NCI-H345 (cell line): ENCODE data around the gene RNLS.
"Not testable (repeated sequence)": the region's sequence is repeated elsewhere in the genome, so short reads cannot be mapped to it uniquely, and the experiment has no call there.

Experiments used
- DNase-seq: peaks from one replicate; lab custom pipeline; 2025; lab: John Stamatoyannopoulos, UW

The RNLS gene

GRCh38 chr10:88388324-88388723, 194.8 kb downstream of the RNLS start:
- no peak for DNase-seq

GRCh38 chr10:88386821-88387773, 196.0 kb downstream of the RNLS start:
- no peak for DNase-seq

- no peak for DNase-seq
Measured at GRCh38 chr10:88386204-88386788, 196.8 kb downstream of the RNLS start.

GRCh38 chr10:88385601-88386203, 197.4 kb downstream of the RNLS start:
- no peak for DNase-seq

- DNase-seq = no peak
Measured at GRCh38 chr10:88383276-88383675, 199.8 kb downstream of the RNLS start.

GRCh38 chr10:88382699-88383098, 200.4 kb downstream of the RNLS start:
- no peak for DNase-seq

GRCh38 chr10:88379575-88379974, 203.5 kb downstream of the RNLS start:
- no peak for DNase-seq

GRCh38 chr10:88377510-88377909, 205.6 kb downstream of the RNLS start:
- DNase-seq = no peak

GRCh38 chr10:88374392-88375175, 208.5 kb downstream of the RNLS start:
- DNase-seq = no peak

GRCh38 chr10:88372881-88373592, 210.1 kb downstream of the RNLS start:
- DNase-seq = no peak

GRCh38 chr10:88372051-88372715, 210.9 kb downstream of the RNLS start:
- no peak for DNase-seq

GRCh38 chr10:88370713-88371112, 212.4 kb downstream of the RNLS start:
- no peak for DNase-seq

GRCh38 chr10:88366772-88367171, 216.3 kb downstream of the RNLS start:
- DNase-seq = no peak

GRCh38 chr10:88361995-88362807, 220.9 kb downstream of the RNLS start:
- no peak for DNase-seq

- no peak for DNase-seq
Measured at GRCh38 chr10:88361494-88361893, 221.6 kb downstream of the RNLS start.

GRCh38 chr10:88355750-88356149, 227.4 kb downstream of the RNLS start:
- not testable (repeated sequence) for DNase-seq

GRCh38 chr10:88347597-88348304, 235.4 kb downstream of the RNLS start:
- DNase-seq = no peak

GRCh38 chr10:88347022-88347421, 236.1 kb downstream of the RNLS start:
- DNase-seq = no peak
